ENCODE measurements around the gene RPS6KB2. TPM values are rescaled to one million over a fixed set of nuclear protein-coding genes. Genes with fewer than 3 reads are reported as not detected.

RPS6KB2 gene
- total RNA-seq, 2 experiments from 2014 or later = 69.3 to 72.0 TPM

DNA sequence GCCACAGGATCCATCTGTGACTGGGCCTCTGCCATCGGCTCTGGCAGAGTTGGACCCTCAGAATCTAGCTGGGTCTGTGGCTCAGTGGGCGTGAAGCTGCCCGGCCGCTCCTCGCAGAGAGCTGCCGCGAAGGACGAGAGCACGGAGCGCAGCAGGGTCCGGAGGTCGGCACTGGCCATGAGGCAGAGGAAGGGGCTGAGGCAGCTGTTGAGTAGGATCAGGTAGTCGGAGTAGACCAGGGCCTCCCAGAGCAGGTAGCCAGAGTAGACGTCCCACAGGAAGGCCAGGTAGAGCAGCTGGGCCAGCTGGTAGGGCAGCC, 23.3 kb downstream of the RPS6KB2 start:
- POLR2A ChIA-PET = interaction anchor here (1.0 to 16.8 kb wide), 4 partner anchors 10 to 50 kb away, joined by 3 to 110 read pairs (median 5); partner anchors contain the start of genes PPP1CA and PTPRCAP
- Histone ChIP-seq H3K27ac (ENCODE audit: low read depth in 1 of 2, low read length in 2 of 2) (no peak overlapping the region), H3K27me3 (ENCODE audit: control insufficient read depth in 1 of 2, insufficient read depth in 2 of 2, low read length in 2 of 2) (no peaks in the 10 kb centered on the region), H3K4me1 (ENCODE audit: insufficient read depth, low read length) (peaks cover 56% of the 10 kb centered on the region), H3K9me3 (ENCODE audit: control insufficient read depth in 1 of 2, insufficient read depth in 1 of 2, low read length in 2 of 2) (no peaks in the 10 kb centered on the region), H3K4me3 (ENCODE audit: low read length) (no peak overlapping the region), H3K36me3 (ENCODE audit: insufficient read depth, low read length) (no peaks in the 10 kb centered on the region)
- H3K9me3 Mint-ChIP-seq = no peaks in the 10 kb centered on the region
- H3K36me3 Mint-ChIP-seq (ENCODE audit: low read depth) = no peaks in the 10 kb centered on the region
- H3K4me1 Mint-ChIP-seq (ENCODE audit: low read depth) = peaks cover 29% of the 10 kb centered on the region
- ATAC-seq (ENCODE audit: poor library complexity) = no peak
- intact Hi-C loops (cut with DNase I, micrococcal nuclease) = no loop called here
- CTCF ChIA-PET = interaction anchor here (1.7 kb wide), 1 partner anchor 17 kb away, joined by 3 read pairs; no protein-coding TSS in a partner anchor
- H3K27me3 Mint-ChIP-seq = no peaks in the 10 kb centered on the region
- DNase-seq = no peak
- H3K4me3 Mint-ChIP-seq = no peak overlapping the region
- TF ChIP-seq, protein P1, sequence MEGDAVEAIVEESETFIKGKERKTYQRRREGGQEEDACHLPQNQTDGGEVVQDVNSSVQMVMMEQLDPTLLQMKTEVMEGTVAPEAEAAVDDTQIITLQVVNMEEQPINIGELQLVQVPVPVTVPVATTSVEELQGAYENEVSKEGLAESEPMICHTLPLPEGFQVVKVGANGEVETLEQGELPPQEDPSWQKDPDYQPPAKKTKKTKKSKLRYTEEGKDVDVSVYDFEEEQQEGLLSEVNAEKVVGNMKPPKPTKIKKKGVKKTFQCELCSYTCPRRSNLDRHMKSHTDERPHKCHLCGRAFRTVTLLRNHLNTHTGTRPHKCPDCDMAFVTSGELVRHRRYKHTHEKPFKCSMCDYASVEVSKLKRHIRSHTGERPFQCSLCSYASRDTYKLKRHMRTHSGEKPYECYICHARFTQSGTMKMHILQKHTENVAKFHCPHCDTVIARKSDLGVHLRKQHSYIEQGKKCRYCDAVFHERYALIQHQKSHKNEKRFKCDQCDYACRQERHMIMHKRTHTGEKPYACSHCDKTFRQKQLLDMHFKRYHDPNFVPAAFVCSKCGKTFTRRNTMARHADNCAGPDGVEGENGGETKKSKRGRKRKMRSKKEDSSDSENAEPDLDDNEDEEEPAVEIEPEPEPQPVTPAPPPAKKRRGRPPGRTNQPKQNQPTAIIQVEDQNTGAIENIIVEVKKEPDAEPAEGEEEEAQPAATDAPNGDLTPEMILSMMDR (IDR thresholded peaks at IDR 0.05) = no peak
- no peak overlapping the region for H3K27ac Mint-ChIP-seq

DNA sequence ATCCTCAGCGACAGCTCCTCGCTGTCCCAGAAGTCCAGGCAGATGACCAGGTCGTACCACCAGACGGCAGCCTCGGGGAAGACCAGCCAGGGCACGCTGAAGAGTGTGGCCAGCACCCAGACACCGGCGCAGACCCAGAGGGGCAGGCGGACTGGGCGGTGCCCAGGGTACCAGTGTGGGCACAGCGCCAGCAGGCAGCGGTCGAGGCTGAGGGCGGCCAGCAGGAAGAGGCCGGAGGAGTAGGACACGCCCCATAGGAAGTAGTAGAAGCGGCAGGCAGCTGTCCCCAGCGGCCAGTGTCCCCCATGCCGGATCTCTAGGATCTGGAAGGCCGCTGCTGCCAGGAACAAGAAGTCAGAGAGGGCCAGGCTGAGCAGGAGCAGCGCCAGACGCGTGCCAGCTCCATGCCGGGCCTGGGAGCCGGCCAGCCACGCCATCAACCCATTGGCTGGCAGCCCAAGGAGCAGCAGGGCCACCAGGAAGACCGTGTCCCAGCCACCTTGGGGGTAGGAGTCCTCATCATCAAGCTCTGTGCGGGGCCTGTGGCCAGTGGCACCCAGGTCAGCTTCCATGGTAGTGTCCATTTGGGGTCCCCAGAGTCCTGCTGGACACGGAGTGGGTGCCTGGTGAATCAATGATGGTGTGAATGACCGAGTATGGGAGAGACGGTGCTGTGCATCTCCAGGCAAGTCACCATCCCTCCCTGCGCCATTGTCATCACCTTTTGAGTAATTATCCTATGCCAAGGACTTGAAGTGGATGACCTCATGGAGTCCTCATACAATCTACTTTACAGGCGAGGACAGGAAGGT, 24.1 kb downstream of the RPS6KB2 start, which contains the start of gene GPR152:
GPR152 (minus strand) TSS at position 589 of the 812 bp plus-strand sequence; CDS start at position 584, 5 bp downstream.
- Histone ChIP-seq H3K27ac (ENCODE audit: low read depth in 1 of 2, low read length in 2 of 2) (no peak within 1 kb of the TSS), H3K36me3 (ENCODE audit: insufficient read depth, low read length) (no peaks in the 10 kb centered on the region), H3K9me3 (ENCODE audit: control insufficient read depth in 1 of 2, insufficient read depth in 1 of 2, low read length in 2 of 2) (no peaks in the 10 kb centered on the region), H3K27me3 (ENCODE audit: control insufficient read depth in 1 of 2, insufficient read depth in 2 of 2, low read length in 2 of 2) (no peaks in the 10 kb centered on the region), H3K4me1 (ENCODE audit: insufficient read depth, low read length) (peaks cover 48% of the 10 kb centered on the region), H3K4me3 (ENCODE audit: low read length) (no peak within 1 kb of the TSS)
- intact Hi-C loops (cut with DNase I, micrococcal nuclease) = no loop called here
- ChIA-PET CTCF (no interaction called here), POLR2A (interaction anchor here (1.2 to 16.8 kb wide), 3 partner anchors 14 to 51 kb away, joined by 4 to 110 read pairs (median 6); partner anchors contain the start of genes PPP1CA and PTPRCAP)
- Mint-ChIP-seq H3K27me3 (no peaks in the 10 kb centered on the region), H3K9me3 (no peaks in the 10 kb centered on the region), H3K36me3 (ENCODE audit: low read depth) (no peaks in the 10 kb centered on the region), H3K4me3 (no peak within 1 kb of the TSS), H3K27ac (no peak within 1 kb of the TSS), H3K4me1 (ENCODE audit: low read depth) (peaks cover 24% of the 10 kb centered on the region)
- TF ChIP-seq, protein P1 (IDR thresholded peaks at IDR 0.05) = no peak
- DNase-seq (peak in 1 of 14 experiments; percentile 12), ATAC-seq (ENCODE audit: poor library complexity) (no peak)

DNA sequence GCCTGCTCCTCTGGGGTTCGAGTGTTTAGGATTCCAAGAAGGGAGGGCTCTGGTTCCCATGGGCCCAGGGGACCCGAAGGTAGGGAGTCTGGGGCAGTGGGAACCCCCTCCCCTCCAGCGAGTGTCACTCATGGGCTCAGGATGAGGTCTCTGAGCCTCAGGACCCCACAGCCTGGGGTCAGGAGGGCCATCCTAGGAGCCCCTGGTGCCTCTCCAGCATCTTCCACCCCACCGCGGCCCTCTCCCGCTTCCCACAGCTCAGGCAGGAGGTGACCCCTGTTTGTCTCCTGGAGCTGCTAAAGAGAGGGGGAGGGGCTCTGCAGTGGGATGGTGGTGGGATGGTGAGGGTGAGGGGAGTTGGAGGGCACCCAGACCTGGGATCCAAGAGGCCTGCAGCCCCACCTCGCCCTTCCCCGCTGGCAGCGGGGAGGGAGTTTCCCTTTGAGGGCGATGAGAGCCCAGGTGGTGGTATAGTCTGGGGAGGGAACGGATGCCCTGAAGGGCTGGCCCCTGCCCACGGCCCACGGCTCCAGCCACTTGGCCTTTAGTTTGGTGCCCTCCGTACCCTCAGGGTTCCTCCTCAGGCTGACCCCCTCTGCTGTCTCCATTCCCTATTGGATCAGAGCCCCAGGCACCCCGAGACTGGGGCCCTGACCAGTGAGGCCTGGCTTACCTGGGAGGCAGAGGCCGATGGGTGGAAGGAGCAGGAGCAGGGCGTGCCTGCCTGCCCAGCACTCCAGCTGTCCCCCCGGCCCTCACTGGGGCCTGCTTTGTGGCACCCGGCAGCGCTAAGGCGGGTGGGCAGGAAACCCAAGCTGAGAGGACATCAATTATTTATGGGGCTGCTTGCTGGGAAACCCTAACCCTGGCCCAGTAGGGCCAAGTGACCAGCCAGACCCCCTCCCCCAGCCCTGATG, 25.8 kb downstream of the RPS6KB2 start:
- Histone ChIP-seq H3K9me3 (ENCODE audit: control insufficient read depth in 1 of 2, insufficient read depth in 1 of 2, low read length in 2 of 2) (no peaks in the 10 kb centered on the region), H3K4me3 (ENCODE audit: low read length) (no peak overlapping the region), H3K36me3 (ENCODE audit: insufficient read depth, low read length) (no peaks in the 10 kb centered on the region), H3K27ac (ENCODE audit: low read depth in 1 of 2, low read length in 2 of 2) (no peak overlapping the region), H3K27me3 (ENCODE audit: control insufficient read depth in 1 of 2, insufficient read depth in 2 of 2, low read length in 2 of 2) (no peaks in the 10 kb centered on the region), H3K4me1 (ENCODE audit: insufficient read depth, low read length) (peaks cover 33% of the 10 kb centered on the region)
- CTCF ChIA-PET = no interaction called here
- Mint-ChIP-seq H3K4me3 (no peak overlapping the region), H3K27me3 (no peaks in the 10 kb centered on the region), H3K36me3 (ENCODE audit: low read depth) (no peaks in the 10 kb centered on the region), H3K27ac (no peak overlapping the region), H3K9me3 (no peaks in the 10 kb centered on the region), H3K4me1 (ENCODE audit: low read depth) (peaks cover 12% of the 10 kb centered on the region)
- ATAC-seq (ENCODE audit: poor library complexity) (no peak), DNase-seq (no peak)
- TF ChIP-seq, protein P1 (IDR thresholded peaks at IDR 0.05) = no peak
- intact Hi-C loops (cut with DNase I, micrococcal nuclease) = no loop called here
- POLR2A ChIA-PET = interaction anchor here (0.9 to 16.8 kb wide), 2 partner anchors 15 to 43 kb away, joined by 4 to 110 read pairs; partner anchors contain the start of gene PTPRCAP

Data from CD4-positive, alpha-beta T cell (primary cell).